K562 (cell line): Measurements from ENCODE around the gene ZSCAN22. TPM values are rescaled to one million over a fixed set of nuclear protein-coding genes. Genes with fewer than 3 reads are reported as not detected.

Experiments
- ARHGAP35 ChIP-seq: fragments of 450-650 bp; IDR thresholded peaks from 2 replicates; pipeline ENCODE4 v1.6.1; 2018; ENCODE audit not compliant: partially characterized antibody
- DDX20 ChIP-seq: fragments of 450-650 bp; IDR thresholded peaks from 2 replicates; pipeline ENCODE4 v1.6.1; 2016; ENCODE audit warnings: missing genetic modification characterization, low read depth, mild to moderate bottlenecking, missing compliant biosample characterization, moderate library complexity
- DNMT1 ChIP-seq: fragments of 450-650 bp; IDR thresholded peaks from 2 replicates; pipeline ENCODE4 v1.6.1; 2016; ENCODE audit warnings: antibody characterized with exemption, mild to moderate bottlenecking
- FOXK1 ChIP-seq: sonication (generic); formaldehyde crosslinking; IDR thresholded peaks from 2 replicates; pipeline ENCODE4 v1.8.0; 2022; ENCODE audit warnings: missing genetic modification reagents, mild to moderate bottlenecking, borderline replicate concordance
- FOXM1 ChIP-seq, 2 experiments: fragments of 450-650 bp in 1 of 2; sonication (generic) in 1 of 2; formaldehyde crosslinking in 1 of 2; IDR thresholded peaks; 2 replicates each; pipeline versions ENCODE4 v1.6.1 to v1.9.0; 2017 to 2022; ENCODE audit warnings: low read depth in 2 of 2, mild to moderate bottlenecking in 2 of 2, missing genetic modification reagents in 1 of 2, moderate library complexity in 1 of 2
- HDAC6 ChIP-seq: IDR thresholded peaks from 2 replicates; pipeline ENCODE4 v1.6.1; 2012; ENCODE audit warnings: low read depth, mild to moderate bottlenecking, control low read depth, inconsistent platforms, low read length, moderate library complexity
- LEF1 ChIP-seq: fragments of 450-650 bp; IDR thresholded peaks from 2 replicates; pipeline ENCODE4 v1.6.1; 2016; ENCODE audit warnings: mild to moderate bottlenecking
- PYGO2 ChIP-seq: fragments of 450-650 bp; IDR thresholded peaks from 2 replicates; pipeline ENCODE4 v1.6.1; 2016; ENCODE audit warnings: mild to moderate bottlenecking, missing genetic modification characterization, moderate library complexity, missing compliant biosample characterization
- RAD21 ChIP-seq, 2 experiments: fragments of 250-450 bp in 1 of 2; fragments of 450-650 bp in 1 of 2; sonication (Bioruptor Pico) in 1 of 2; formaldehyde crosslinking in 1 of 2; IDR thresholded peaks in 1 of 2; conservative IDR thresholded peaks in 1 of 2; 2 replicates each; pipeline versions ENCODE4 v1.4.0 to v1.8.0; 2020 to 2022; ENCODE audit warnings: mild to moderate bottlenecking in 2 of 2, moderate library complexity in 1 of 2
- RBM15 ChIP-seq: fragments of 200-400 bp; formaldehyde crosslinking; IDR thresholded peaks from 2 replicates; pipeline ENCODE4 v1.6.1; 2018; ENCODE audit warnings: mild to moderate bottlenecking, low read length, moderate library complexity; ENCODE audit not compliant: insufficient read depth
- SMAD1 ChIP-seq: fragments of 150-350 bp; IDR thresholded peaks from 2 replicates; pipeline ENCODE4 v1.6.1; 2014; ENCODE audit warnings: low read length, low read depth; ENCODE audit not compliant: partially characterized antibody
- SRSF3 ChIP-seq: fragments of 200-400 bp; formaldehyde crosslinking; IDR thresholded peaks from 2 replicates; pipeline ENCODE4 v1.6.1; 2016; ENCODE audit warnings: mild to moderate bottlenecking, low read length, moderate library complexity; ENCODE audit not compliant: insufficient read depth
- ZNF184 ChIP-seq: sonication (generic); formaldehyde crosslinking; IDR thresholded peaks from 2 replicates; pipeline ENCODE4 v1.5.0; 2020; ENCODE audit warnings: missing genetic modification reagents
- ZNF24 ChIP-seq: fragments of 450-650 bp; IDR thresholded peaks from 2 replicates; pipeline ENCODE4 v1.6.1; 2016
- ZNF77 ChIP-seq: fragments of 250-450 bp; sonication (Bioruptor Pico); IDR thresholded peaks from 2 replicates; pipeline ENCODE4 v1.5.0; 2020
- polyA plus RNA-seq, 8 experiments: library from polyadenylated mRNA; depleted of rRNA in 4 of 8; stranded (reverse) in 5 of 8; unstranded in 3 of 8; fragments of >200 nt; fragmentation: Nextera tagmentation in 2 of 8; fragmentation: Illumina TruSeq in 1 of 8; extraction: Ambion mirVana in 2 of 8; extraction: Trizol in 1 of 8; gene quantifications; 2 replicates each; pipeline versions ENCODE4 v1.2.1 to v1.2.3, GENCODE V29; 2011 to 2014; ENCODE audit warnings: inconsistent platforms in 1 of 8, missing spikeins in 1 of 8
- total RNA-seq, 7 experiments: library from RNA; depleted of rRNA in 6 of 7; stranded (reverse); fragments of >200 nt in 6 of 7; fragmentation: Illumina TruSeq in 2 of 7; extraction: Trizol in 2 of 7; gene quantifications; 2 replicates each; pipeline versions ENCODE4 v1.2.1 to v1.2.3, GENCODE V29; 2011 to 2021; ENCODE audit warnings: low replicate concordance in 1 of 7
- TF ChIP-seq, protein P1 (sequence below): fragments of 450-650 bp; IDR thresholded peaks from 2 replicates; pipeline ENCODE4 v1.6.1; 2016; ENCODE audit warnings: mild to moderate bottlenecking
- TF ChIP-seq, protein P2 (sequence below): fragments of 250-450 bp; sonication (Bioruptor Pico); IDR thresholded peaks from 2 replicates; pipeline ENCODE4 v1.4.0; 2020; ENCODE audit warnings: mild to moderate bottlenecking
- TF ChIP-seq, protein P3 (sequence below): fragments of 150-350 bp; IDR thresholded peaks from 2 replicates; pipeline ENCODE4 v1.6.1; 2014; ENCODE audit warnings: low read depth, mild to moderate bottlenecking, low read length, borderline replicate concordance
- TF ChIP-seq, protein P4 (sequence below): fragments of 450-650 bp; IDR thresholded peaks from 2 replicates; pipeline ENCODE4 v1.6.1; 2016

The ZSCAN22 gene
- total and polyA plus RNA-seq, 9 of the 15 experiments (the other 6 are each of a cell fraction or from before 2014, with no cell fraction given): 0.98 to 5.3 (median 3.0) TPM

DNA sequence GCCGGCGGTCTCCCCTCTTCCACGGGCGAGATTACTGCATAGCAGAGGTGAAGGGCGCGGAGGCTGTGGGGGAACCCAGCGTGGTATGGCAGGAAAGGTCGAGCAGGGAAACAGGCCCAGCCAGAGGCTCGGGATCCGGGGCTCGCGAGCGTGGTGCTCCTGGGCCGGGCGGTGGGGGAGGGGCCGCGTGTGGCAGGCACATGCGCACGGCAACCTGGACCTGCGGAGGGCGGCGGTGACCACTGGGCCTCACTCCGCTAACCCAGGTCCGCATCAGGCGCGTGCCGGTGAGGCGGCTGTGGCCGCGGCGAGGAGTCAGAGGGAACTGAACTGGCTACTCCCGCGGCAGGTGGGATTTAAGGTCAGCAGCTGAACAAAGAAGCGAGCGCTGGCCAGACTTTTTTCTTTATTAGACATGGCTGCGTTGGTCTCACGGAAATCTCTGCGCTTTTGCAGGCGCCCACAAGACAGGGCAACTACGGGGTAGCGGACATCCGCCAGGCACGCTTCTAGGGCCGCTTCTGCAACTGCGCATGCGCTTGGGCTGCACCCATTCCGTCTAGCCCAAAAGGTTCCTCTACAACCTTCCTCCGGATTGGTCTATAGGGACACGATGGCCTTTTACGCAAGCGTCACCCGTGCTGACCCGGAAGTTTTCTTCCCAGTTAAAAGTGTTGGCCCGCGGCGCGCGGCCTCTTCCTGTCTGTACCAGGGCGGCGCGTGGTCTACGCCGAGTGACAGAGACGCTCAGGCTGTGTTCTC lies 60.0 kb downstream of the ZSCAN22 start, which contains the start of gene RPS5 (continued):
- TF ChIP-seq, protein P1, sequence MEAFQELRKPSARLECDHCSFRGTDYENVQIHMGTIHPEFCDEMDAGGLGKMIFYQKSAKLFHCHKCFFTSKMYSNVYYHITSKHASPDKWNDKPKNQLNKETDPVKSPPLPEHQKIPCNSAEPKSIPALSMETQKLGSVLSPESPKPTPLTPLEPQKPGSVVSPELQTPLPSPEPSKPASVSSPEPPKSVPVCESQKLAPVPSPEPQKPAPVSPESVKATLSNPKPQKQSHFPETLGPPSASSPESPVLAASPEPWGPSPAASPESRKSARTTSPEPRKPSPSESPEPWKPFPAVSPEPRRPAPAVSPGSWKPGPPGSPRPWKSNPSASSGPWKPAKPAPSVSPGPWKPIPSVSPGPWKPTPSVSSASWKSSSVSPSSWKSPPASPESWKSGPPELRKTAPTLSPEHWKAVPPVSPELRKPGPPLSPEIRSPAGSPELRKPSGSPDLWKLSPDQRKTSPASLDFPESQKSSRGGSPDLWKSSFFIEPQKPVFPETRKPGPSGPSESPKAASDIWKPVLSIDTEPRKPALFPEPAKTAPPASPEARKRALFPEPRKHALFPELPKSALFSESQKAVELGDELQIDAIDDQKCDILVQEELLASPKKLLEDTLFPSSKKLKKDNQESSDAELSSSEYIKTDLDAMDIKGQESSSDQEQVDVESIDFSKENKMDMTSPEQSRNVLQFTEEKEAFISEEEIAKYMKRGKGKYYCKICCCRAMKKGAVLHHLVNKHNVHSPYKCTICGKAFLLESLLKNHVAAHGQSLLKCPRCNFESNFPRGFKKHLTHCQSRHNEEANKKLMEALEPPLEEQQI: no peak
- TF ChIP-seq RBM15 (no peak), SMAD1 (no peak), RAD21 (CRISPR knock-in tag; conservative IDR thresholded peaks at IDR 0.05 in 1 of 2, IDR thresholded peaks at IDR 0.05 in 1 of 2) (no peak; a peak in 1 of 4 replicates), SRSF3 (peak; percentile 62; the same call in 1 of the 2 replicates), ZNF24 (0 out of 2 replicates have a peak, but pooled peaks have one; percentile 21), DNMT1 (no peak), LEF1 (no peak), ZNF184 (CRISPR knock-in tag) (no peak), FOXM1 (IDR thresholded peaks at IDR 0.05; ENCODE audit: low read depth) (no peak), FOXM1 (CRISPR knock-in tag; IDR thresholded peaks at IDR 0.05; ENCODE audit: low read depth) (peak; percentile 95; the same call in 1 of the 2 replicates), ZNF77 (CRISPR knock-in tag) (no peak), FOXK1 (CRISPR knock-in tag) (no peak; the same call in 1 of the 2 replicates), DDX20 (no peak), HDAC6 (no peak), PYGO2 (tag) (no peak), ARHGAP35 (peak; percentile 24)
- TF ChIP-seq, protein P2, sequence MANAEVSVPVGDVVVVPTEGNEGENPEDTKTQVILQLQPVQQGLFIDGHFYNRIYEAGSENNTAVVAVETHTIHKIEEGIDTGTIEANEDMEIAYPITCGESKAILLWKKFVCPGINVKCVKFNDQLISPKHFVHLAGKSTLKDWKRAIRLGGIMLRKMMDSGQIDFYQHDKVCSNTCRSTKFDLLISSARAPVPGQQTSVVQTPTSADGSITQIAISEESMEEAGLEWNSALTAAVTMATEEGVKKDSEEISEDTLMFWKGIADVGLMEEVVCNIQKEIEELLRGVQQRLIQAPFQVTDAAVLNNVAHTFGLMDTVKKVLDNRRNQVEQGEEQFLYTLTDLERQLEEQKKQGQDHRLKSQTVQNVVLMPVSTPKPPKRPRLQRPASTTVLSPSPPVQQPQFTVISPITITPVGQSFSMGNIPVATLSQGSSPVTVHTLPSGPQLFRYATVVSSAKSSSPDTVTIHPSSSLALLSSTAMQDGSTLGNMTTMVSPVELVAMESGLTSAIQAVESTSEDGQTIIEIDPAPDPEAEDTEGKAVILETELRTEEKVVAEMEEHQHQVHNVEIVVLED (CRISPR knock-in tag): peak; percentile 95
- TF ChIP-seq, protein P3, sequence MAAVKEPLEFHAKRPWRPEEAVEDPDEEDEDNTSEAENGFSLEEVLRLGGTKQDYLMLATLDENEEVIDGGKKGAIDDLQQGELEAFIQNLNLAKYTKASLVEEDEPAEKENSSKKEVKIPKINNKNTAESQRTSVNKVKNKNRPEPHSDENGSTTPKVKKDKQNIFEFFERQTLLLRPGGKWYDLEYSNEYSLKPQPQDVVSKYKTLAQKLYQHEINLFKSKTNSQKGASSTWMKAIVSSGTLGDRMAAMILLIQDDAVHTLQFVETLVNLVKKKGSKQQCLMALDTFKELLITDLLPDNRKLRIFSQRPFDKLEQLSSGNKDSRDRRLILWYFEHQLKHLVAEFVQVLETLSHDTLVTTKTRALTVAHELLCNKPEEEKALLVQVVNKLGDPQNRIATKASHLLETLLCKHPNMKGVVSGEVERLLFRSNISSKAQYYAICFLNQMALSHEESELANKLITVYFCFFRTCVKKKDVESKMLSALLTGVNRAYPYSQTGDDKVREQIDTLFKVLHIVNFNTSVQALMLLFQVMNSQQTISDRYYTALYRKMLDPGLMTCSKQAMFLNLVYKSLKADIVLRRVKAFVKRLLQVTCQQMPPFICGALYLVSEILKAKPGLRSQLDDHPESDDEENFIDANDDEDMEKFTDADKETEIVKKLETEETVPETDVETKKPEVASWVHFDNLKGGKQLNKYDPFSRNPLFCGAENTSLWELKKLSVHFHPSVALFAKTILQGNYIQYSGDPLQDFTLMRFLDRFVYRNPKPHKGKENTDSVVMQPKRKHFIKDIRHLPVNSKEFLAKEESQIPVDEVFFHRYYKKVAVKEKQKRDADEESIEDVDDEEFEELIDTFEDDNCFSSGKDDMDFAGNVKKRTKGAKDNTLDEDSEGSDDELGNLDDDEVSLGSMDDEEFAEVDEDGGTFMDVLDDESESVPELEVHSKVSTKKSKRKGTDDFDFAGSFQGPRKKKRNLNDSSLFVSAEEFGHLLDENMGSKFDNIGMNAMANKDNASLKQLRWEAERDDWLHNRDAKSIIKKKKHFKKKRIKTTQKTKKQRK: no peak
- TF ChIP-seq, protein P4, sequence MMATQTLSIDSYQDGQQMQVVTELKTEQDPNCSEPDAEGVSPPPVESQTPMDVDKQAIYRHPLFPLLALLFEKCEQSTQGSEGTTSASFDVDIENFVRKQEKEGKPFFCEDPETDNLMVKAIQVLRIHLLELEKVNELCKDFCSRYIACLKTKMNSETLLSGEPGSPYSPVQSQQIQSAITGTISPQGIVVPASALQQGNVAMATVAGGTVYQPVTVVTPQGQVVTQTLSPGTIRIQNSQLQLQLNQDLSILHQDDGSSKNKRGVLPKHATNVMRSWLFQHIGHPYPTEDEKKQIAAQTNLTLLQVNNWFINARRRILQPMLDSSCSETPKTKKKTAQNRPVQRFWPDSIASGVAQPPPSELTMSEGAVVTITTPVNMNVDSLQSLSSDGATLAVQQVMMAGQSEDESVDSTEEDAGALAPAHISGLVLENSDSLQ: 0 out of 2 replicates have a peak, but pooled peaks have one; percentile 33
